ENCODE results near the gene ZC3H12D.

The ZC3H12D gene

GRCh38 chr6:149474108-149474935, 10.5 kb downstream of the ZC3H12D start:
- TF ChIP-seq CTCF (IDR thresholded peaks at IDR 0.05; ENCODE audit: low read depth, low read length, missing control alignments) = no peak
- no peak overlapping the region for H3K4me3 ChIP-seq (replicated peaks; ENCODE audit: low read depth, low read length)
- DNase-seq (ENCODE audit: extremely low read depth, low read depth) = no peak

DNA sequence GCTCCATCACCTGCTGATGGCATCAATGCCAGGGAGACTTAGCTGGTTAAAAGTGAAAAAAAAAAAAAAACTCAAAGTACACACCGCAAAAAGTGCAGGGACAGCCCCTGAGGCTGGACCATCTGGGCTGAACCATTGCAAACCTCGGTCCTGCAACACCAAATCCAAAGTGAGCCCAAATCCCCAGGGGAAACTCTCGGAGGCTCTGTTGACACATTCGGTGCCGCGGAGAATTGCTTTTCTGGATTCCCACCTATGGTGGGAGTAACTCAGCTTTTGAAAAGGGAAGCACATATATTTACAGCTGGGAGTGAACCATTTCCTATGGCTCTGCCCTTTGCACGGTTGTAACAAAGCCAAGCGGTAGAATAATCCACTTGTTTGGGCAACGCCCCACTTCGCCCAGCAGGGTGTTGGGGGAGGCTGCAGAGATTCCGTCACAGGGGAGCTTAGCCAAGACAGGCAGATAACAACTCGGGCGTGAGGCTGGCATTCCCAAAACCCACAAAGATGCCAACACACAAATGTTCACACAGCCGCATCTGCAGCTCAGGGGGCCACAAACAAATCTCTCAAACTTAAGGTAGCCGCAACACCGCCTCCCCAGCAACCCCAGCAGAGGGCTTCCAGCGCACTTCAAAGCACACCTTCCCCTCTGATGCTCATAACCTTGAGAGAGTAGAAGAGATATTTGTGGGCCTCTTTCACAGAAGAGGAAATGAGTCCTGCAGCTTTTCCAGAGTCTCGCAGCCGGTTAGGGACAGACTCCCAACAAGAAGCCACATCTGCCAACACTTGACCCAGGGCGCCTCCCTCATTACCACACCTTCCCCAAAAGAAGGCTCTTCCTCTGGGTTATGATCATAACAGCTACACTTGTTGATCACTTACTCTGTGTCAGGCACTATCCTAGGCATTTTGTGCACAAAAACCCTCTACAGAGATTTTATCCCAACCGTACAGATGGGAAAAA, 11.4 kb downstream of the ZC3H12D start:
- no peak for TF ChIP-seq CTCF (IDR thresholded peaks at IDR 0.05; ENCODE audit: low read depth, low read length, missing control alignments)
- no peak for DNase-seq (ENCODE audit: extremely low read depth, low read depth)
- H3K4me3 ChIP-seq (replicated peaks; ENCODE audit: low read depth, low read length) = no peak overlapping the region

GRCh38 chr6:149472241-149472640, 12.6 kb downstream of the ZC3H12D start:
- TF ChIP-seq CTCF (IDR thresholded peaks at IDR 0.05; ENCODE audit: low read depth, low read length, missing control alignments) = no peak
- no peak for DNase-seq (ENCODE audit: extremely low read depth, low read depth)
- H3K4me3 ChIP-seq (replicated peaks; ENCODE audit: low read depth, low read length) = no peak overlapping the region

DNA sequence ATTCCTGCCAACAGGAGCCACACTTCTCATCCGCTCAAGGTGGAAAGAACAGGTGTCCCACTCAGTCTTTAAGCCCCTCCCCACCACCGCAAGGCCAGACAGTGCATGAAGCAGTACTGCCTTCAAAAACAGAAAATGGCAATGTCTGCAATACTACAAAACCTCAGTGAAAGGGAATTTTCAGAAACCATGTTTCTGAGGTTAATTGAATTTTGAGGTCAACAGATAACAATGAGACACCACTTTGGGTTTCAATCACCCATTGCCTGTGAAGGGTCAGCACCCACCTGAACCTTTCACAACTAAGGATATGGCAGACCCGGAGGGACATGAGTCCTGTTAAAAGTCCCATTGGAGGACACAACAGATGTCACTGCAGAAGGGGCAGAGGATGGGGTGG, 13.0 kb downstream of the ZC3H12D start:
- no peak for TF ChIP-seq CTCF (IDR thresholded peaks at IDR 0.05; ENCODE audit: low read depth, low read length, missing control alignments)
- no peak for DNase-seq (ENCODE audit: extremely low read depth, low read depth)
- no peak overlapping the region for H3K4me3 ChIP-seq (replicated peaks; ENCODE audit: low read depth, low read length)

DNA sequence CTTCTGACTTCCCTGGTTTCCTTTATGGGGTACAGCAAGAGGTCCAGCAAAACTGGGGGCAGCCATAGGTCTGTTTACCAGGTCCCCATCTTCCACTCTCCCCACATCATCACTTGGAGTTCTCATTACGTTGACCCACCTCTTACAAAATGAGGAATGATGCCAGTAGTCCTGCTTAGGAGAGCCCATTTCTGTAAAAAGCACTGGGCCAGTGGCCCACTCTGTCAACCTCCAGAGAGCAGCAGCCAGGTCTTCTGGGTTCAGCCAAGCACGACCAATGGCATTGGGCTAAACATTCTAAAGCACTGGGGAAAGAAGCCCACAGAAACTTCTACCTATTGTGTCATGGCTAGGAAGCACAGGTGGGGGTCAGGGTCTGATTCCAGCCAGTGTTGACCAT, 13.9 kb downstream of the ZC3H12D start:
- H3K4me3 ChIP-seq (replicated peaks; ENCODE audit: low read depth, low read length) = no peak overlapping the region
- no peak for DNase-seq (ENCODE audit: extremely low read depth, low read depth)
- TF ChIP-seq CTCF (IDR thresholded peaks at IDR 0.05; ENCODE audit: low read depth, low read length, missing control alignments) = no peak

DNA sequence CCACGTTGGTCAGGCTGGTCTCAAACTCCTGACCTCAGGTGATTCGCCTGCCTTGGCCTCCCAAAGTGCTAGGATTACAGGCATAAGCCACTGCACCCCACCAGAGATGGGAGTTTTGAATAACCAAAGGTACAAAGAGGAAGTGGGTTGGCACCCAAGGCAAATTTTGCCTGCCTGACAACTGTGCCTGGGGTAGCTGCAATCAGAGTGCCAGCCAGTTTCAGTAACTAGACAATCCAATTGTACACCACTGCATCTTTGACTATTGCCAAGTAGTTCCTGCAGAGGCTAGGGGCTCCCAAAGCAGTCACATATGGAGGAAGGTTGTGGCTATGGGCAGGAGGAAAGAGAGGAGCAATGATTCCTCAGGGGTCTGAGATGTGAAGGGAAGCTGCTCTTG, 16.6 kb downstream of the ZC3H12D start:
- DNase-seq (ENCODE audit: extremely low read depth, low read depth) = no peak
- H3K4me3 ChIP-seq (replicated peaks; ENCODE audit: low read depth, low read length) = no peak overlapping the region
- TF ChIP-seq CTCF (IDR thresholded peaks at IDR 0.05; ENCODE audit: low read depth, low read length, missing control alignments) = no peak
